HG02623 (cell line): Measurements from ENCODE around the gene FOXM1.

ENCODE experiments used
- ATAC-seq: cut with Tn5 transposase; IDR thresholded peaks from one replicate; pipeline ENCODE4 v1.9.1; 2021; ENCODE audit warnings: moderate library complexity; ENCODE audit not compliant: unreplicated experiment

The FOXM1 gene

GRCh38 chr12:2842948-2843347, 34.0 kb downstream of the FOXM1 start:
- no peak for ATAC-seq

GRCh38 chr12:2841056-2841650, 35.8 kb downstream of the FOXM1 start:
- ATAC-seq, result no peak

GRCh38 chr12:2836574-2836973, 40.4 kb downstream of the FOXM1 start:
- ATAC-seq, result no peak

GRCh38 chr12:2835691-2836403, 41.1 kb downstream of the FOXM1 start:
- ATAC-seq, result no peak

- ATAC-seq, result no peak
These were observed 42.1 kb downstream of the FOXM1 start, which contains the start of gene NRIP2 for GRCh38 chr12:2834581-2835491. Gene NRIP2 (minus strand): TSS chr12:2835035. CDS start chr12:2834983, 52 bp downstream.

GRCh38 chr12:2833810-2834209, 43.2 kb downstream of the FOXM1 start:
- ATAC-seq, result no peak

GRCh38 chr12:2833327-2833726, 43.6 kb downstream of the FOXM1 start:
- ATAC-seq, result no peak

- no peak for ATAC-seq
These were observed 44.3 kb downstream of the FOXM1 start for GRCh38 chr12:2832550-2833127.

GRCh38 chr12:2829275-2829674, 47.7 kb downstream of the FOXM1 start:
- no peak for ATAC-seq

- ATAC-seq, result no peak
These were observed 50.1 kb downstream of the FOXM1 start for GRCh38 chr12:2826721-2827515.

GRCh38 chr12:2826036-2826435, 50.9 kb downstream of the FOXM1 start:
- ATAC-seq, result no peak

- ATAC-seq, result no peak
These were observed 51.8 kb downstream of the FOXM1 start for GRCh38 chr12:2825132-2825531.

GRCh38 chr12:2824541-2824940, 52.4 kb downstream of the FOXM1 start:
- no peak for ATAC-seq

GRCh38 chr12:2823483-2823882, 53.5 kb downstream of the FOXM1 start:
- no peak for ATAC-seq

- no peak for ATAC-seq
These were observed 56.5 kb downstream of the FOXM1 start for GRCh38 chr12:2820432-2820831.

- no peak for ATAC-seq
These were observed 57.2 kb downstream of the FOXM1 start for GRCh38 chr12:2819810-2820209.

GRCh38 chr12:2813214-2814185, 63.5 kb downstream of the FOXM1 start:
- ATAC-seq, result no peak

- peak; percentile 95 for ATAC-seq
These were observed 64.4 kb downstream of the FOXM1 start, which contains the start of gene ITFG2 for GRCh38 chr12:2812290-2813213. Gene ITFG2 (plus strand): TSS chr12:2812668. CDS start chr12:2812761, 93 bp downstream.
